Measurements from ENCODE around the gene KCNMA1.

DNA sequence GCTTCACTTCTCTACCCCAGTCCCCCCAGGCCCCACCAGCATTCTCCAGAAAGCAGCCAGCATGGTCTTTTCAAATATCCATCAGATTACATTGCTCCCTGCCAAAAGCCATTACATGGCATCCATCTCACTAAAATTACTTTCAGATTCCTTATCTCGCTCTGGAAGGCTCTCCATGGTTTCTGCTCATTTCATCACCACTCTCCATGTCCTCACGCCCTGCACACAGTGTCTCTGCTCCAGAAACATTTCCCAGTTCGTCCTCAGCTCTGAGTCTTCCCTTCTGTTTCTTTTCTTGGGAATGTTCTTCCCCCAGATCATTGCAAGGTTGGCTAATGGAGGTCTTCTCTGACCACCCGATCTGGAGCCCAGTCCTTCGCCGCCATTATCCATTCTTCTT is 499.1 kb downstream of the KCNMA1 start:
- TF ChIP-seq, protein P1, sequence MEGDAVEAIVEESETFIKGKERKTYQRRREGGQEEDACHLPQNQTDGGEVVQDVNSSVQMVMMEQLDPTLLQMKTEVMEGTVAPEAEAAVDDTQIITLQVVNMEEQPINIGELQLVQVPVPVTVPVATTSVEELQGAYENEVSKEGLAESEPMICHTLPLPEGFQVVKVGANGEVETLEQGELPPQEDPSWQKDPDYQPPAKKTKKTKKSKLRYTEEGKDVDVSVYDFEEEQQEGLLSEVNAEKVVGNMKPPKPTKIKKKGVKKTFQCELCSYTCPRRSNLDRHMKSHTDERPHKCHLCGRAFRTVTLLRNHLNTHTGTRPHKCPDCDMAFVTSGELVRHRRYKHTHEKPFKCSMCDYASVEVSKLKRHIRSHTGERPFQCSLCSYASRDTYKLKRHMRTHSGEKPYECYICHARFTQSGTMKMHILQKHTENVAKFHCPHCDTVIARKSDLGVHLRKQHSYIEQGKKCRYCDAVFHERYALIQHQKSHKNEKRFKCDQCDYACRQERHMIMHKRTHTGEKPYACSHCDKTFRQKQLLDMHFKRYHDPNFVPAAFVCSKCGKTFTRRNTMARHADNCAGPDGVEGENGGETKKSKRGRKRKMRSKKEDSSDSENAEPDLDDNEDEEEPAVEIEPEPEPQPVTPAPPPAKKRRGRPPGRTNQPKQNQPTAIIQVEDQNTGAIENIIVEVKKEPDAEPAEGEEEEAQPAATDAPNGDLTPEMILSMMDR (IDR thresholded peaks at IDR 0.05) = no peak
- TF ChIP-seq, protein P2, sequence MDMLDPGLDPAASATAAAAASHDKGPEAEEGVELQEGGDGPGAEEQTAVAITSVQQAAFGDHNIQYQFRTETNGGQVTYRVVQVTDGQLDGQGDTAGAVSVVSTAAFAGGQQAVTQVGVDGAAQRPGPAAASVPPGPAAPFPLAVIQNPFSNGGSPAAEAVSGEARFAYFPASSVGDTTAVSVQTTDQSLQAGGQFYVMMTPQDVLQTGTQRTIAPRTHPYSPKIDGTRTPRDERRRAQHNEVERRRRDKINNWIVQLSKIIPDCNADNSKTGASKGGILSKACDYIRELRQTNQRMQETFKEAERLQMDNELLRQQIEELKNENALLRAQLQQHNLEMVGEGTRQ (IDR thresholded peaks at IDR 0.05; ENCODE audit: borderline replicate concordance, low read depth, low read length) = no peak
- no peak for TF ChIP-seq TAF1 (IDR thresholded peaks at IDR 0.05; ENCODE audit: borderline replicate concordance, low read depth, low read length)
- TF ChIP-seq, protein P3, sequence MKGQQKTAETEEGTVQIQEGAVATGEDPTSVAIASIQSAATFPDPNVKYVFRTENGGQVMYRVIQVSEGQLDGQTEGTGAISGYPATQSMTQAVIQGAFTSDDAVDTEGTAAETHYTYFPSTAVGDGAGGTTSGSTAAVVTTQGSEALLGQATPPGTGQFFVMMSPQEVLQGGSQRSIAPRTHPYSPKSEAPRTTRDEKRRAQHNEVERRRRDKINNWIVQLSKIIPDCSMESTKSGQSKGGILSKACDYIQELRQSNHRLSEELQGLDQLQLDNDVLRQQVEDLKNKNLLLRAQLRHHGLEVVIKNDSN (IDR thresholded peaks at IDR 0.05; ENCODE audit: borderline replicate concordance, low read depth) = no peak
- TF ChIP-seq EZH2phosphoT487 (IDR thresholded peaks at IDR 0.05; ENCODE audit: borderline replicate concordance, low read depth) = no peak
- no peak for TF ChIP-seq RAD21 (IDR thresholded peaks at IDR 0.05; ENCODE audit: low read length)
- no peak for TF ChIP-seq SIN3A (IDR thresholded peaks at IDR 0.05; ENCODE audit: borderline replicate concordance, low read depth, low read length)
- TF ChIP-seq POLR2AphosphoS5 (IDR thresholded peaks at IDR 0.05; ENCODE audit: low read depth, low read length) = no peak
- no peak for TF ChIP-seq RXRA (IDR thresholded peaks at IDR 0.05; ENCODE audit: borderline replicate concordance, low read depth)
- no peak for TF ChIP-seq ELF1 (IDR thresholded peaks at IDR 0.05)
- no peak for TF ChIP-seq NFIC (IDR thresholded peaks at IDR 0.05; ENCODE audit: borderline replicate concordance)
- TF ChIP-seq GABPA (IDR thresholded peaks at IDR 0.05; ENCODE audit: low read depth) = no peak

Measured in SK-N-SH (cell line).